Measurements from ENCODE around the gene PTPRJ.

- TF ChIP-seq, protein P1, sequence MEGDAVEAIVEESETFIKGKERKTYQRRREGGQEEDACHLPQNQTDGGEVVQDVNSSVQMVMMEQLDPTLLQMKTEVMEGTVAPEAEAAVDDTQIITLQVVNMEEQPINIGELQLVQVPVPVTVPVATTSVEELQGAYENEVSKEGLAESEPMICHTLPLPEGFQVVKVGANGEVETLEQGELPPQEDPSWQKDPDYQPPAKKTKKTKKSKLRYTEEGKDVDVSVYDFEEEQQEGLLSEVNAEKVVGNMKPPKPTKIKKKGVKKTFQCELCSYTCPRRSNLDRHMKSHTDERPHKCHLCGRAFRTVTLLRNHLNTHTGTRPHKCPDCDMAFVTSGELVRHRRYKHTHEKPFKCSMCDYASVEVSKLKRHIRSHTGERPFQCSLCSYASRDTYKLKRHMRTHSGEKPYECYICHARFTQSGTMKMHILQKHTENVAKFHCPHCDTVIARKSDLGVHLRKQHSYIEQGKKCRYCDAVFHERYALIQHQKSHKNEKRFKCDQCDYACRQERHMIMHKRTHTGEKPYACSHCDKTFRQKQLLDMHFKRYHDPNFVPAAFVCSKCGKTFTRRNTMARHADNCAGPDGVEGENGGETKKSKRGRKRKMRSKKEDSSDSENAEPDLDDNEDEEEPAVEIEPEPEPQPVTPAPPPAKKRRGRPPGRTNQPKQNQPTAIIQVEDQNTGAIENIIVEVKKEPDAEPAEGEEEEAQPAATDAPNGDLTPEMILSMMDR (IDR thresholded peaks at IDR 0.05; ENCODE audit: poor library complexity), result no peak
- TF ChIP-seq EZH2phosphoT487 (IDR thresholded peaks at IDR 0.05; ENCODE audit: low read depth, severe bottlenecking, unreplicated experiment), result no peak
Measured at GRCh38 chr11:48005136-48005535, 24.8 kb downstream of the PTPRJ start.

All from hepatocyte (in vitro differentiated cells).